HG03342 (cell line): ENCODE data around the gene AFTPH.
"Not testable (repeated sequence)": the region's sequence is repeated elsewhere in the genome, so short reads cannot be mapped to it uniquely, and the experiment has no call there.

Experiments used
- ATAC-seq: cut with Tn5 transposase; IDR thresholded peaks from one replicate; pipeline ENCODE4 v1.9.1; 2021; ENCODE audit warnings: mild to moderate bottlenecking, moderate library complexity; ENCODE audit not compliant: unreplicated experiment

Gene AFTPH

GRCh38 chr2:64492821-64493220 lies 31.3 kb upstream of the AFTPH start:
- ATAC-seq: no peak

DNA sequence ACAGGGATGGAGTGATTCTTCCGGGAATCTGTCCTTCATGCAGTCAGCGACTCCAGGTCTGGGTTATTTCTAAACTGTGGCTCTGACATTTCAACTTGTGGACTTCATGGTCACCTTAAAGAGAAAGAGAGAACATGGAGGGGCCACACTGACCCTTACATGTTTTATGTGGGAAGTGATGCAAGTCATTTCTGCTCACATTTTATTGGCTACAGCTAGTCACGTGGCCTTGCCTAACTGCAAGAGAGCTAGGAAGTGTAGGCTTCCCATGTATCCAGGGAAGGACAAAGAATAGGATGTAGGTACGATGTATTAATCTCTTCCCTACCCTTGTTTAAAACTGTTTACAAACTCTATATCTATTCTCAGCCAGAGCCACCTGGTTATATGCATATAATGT lies 30.3 kb upstream of the AFTPH start:
- no peak for ATAC-seq

GRCh38 chr2:64498438-64498837 lies 25.7 kb upstream of the AFTPH start:
- ATAC-seq: no peak

GRCh38 chr2:64500549-64500948 lies 23.6 kb upstream of the AFTPH start:
- ATAC-seq: no peak

DNA sequence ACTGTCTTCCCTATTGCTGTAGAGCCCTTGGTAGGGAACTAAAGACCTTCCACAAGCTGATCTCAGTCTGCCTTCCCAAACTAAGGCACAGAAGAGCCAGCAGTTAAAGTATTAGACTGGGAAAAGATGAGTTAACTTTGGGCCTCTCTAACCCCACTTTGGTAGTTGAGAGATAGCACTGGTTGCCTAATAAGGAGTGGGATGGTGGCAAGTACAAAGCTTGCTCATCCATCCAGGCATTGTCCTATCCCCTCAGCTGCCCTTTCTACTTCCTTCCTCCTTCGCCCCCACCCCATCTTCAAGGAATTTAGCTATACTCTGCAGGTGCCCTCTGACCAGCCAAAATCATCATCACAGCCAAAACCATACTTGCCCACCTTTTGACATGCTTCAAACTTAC lies 22.2 kb upstream of the AFTPH start:
- ATAC-seq: no peak

DNA sequence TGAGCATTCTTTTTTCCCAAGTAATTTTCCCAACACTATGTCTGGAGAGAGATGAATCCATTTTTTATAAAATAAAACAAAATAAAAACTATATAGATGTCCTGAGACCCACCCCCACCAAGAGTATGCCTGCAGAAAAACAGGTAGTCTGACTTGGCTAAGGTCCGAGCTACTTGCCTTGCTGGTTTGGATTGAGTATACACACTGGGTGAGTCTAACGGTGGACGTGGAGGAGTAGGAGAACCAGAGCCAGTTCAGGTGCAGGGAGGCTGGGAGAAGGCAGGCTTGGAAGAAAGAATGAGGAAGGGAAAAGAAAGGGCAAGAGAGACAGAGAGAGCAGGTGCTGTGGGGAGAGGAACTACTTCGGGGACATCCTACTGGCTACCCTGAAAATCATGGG lies 21.3 kb upstream of the AFTPH start:
- ATAC-seq: no peak

- ATAC-seq: no peak
These were observed 19.1 kb upstream of the AFTPH start for GRCh38 chr2:64504774-64505720.

DNA sequence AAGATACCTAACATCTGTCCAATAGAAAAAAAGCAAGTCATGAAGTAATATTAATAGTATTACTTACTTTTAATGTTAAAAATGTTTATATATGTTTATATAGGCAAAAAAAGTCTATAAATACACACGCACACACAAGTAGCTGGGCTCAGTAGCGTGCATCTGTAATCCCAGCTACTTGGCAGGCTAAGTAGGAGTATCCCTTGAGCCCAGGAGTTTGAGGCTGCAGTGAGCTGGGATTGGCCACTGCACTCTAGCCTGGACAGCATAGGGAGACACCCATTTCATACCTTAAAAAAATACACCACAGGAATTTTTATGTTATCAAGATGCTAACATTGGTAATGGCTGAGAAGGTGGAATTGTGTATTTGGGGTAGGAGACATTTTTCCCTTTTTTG lies 17.4 kb upstream of the AFTPH start:
- no peak for ATAC-seq

GRCh38 chr2:64514008-64514407 lies 10.1 kb upstream of the AFTPH start:
- ATAC-seq: no peak

- ATAC-seq: no peak
These were observed 9.0 kb upstream of the AFTPH start for GRCh38 chr2:64515086-64515485.

DNA sequence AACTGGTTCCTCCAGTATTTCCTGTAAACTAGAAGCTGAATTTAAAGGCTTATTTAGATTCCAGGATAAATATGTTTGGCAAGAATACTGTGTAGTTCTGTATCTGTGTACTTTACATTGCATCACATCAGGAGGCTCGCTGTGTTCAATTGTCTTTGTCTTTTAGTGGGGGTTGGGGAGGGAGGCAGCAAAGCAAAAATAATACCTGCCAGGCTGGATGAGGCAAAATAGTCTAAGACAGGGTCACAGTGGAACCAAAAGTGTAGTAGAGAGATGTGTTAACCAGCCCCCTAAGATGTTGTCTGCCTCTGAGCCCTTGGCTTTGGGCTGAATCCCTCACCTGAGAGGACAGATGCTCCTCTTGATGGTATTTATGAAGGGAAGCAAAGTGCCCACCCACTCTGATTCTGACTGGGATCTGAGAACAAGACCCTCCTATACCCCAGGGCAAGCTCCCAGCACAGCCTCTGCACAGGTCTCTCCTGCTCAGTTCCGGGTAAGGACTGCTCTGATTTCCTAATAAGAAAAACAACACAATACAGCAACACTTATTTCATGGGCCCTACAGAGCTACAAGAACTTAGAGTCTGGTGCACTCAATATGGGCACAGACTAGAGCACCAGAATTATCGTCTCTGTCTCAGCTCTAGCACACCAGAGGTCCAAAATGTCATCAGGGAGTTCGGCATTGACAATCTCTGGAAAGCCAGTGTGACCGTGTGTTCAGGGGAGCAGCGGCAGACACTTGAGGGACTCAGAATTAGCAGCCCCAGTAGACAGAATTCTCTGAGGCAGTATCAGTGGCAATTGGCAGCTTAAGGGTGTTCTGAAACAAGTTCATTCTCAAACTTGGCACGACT lies 7.2 kb upstream of the AFTPH start:
- ATAC-seq: no peak

DNA sequence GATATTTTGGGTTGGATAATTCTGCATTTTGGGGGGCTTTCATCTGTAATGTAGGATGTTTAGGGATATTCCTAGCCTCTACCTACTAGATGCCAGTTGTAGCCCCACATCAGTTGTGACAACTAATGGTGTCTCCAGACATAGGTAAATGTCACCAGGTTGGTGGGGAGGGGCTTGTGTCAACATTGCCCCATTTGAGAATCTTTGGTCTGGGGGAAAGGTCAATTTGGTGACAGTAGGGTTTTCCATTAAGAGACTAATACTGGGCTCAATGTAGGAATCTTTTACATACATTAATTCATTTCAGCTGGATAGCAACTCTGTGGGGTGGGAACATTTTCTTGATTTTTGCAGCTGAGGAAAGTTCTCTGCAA lies 6.6 kb upstream of the AFTPH start:
- no peak for ATAC-seq

DNA sequence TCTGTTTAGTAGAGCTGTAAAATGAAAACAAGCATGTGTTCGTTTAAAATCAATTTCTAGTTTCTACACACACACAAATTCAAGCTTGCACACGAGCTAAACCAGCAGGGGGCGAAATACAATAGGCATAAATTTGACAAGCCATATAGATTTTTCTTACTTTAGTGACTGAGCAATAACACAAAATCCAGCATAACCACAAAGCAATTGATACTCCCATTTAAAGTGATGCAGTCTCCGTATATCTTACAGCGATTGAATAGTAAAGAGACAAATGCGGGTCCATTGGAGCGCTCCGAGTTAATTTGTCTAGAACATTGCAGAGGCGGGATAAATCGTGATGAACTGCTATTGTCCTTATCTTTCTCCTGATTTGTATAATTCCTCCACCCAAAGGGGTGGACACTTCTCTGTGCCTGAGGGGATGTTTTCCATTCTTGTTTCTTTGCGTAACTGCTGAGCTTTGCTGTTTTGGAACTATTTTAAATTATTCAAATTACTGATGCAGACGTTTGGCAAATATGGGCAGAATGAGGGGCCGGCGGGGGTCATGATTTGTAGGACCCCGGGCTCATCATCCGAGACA lies 1.2 kb upstream of the AFTPH start:
- no peak for ATAC-seq

- peak; percentile 16 for ATAC-seq
These were observed 632 bp downstream of the AFTPH start for GRCh38 chr2:64524604-64525316.

GRCh38 chr2:64525317-64525613 lies 1.1 kb downstream of the AFTPH start:
- no peak for ATAC-seq

DNA sequence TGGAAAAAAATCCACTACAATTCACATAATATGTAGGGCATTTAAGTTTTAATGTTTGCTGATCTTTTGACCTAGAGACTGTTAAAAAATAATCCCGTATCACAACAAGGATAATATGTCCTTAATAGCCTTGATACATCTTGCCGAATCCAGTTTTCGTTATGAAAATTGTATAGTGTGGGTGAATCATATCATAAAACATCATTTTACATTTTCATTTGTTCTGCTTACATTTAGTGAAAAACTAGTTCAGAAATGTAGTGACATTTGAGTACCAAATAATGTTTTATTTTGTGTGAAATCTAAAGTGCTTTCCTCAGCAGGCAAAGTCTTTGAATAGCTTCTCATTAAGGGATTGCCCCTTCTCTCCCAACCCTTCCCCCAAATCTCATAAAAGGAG lies 1.9 kb downstream of the AFTPH start:
- no peak for ATAC-seq

DNA sequence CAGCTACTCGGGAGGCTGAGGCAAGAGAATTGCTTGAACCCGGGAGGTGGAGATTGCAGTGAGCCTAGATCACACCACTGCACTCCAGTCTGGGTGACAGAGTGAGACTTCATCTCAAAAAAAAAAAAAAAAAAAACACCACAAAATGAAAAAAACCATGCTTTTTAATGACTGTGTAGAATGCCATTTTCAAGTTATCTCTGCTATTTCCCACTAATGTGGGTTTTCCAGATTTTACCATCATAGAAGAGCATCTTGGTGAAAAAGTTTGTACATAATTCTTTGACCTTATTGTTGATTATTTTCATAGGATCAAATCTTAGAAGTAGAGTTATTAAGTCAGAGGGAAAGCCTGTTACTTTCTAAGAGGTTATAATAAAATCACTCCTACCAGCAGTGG lies 6.8 kb downstream of the AFTPH start:
- ATAC-seq: not testable (repeated sequence)

GRCh38 chr2:64532030-64532429 lies 7.9 kb downstream of the AFTPH start:
- no peak for ATAC-seq

GRCh38 chr2:64533882-64534281 lies 9.8 kb downstream of the AFTPH start:
- no peak for ATAC-seq

- ATAC-seq: no peak
These were observed 10.2 kb downstream of the AFTPH start for GRCh38 chr2:64534363-64534762.

DNA sequence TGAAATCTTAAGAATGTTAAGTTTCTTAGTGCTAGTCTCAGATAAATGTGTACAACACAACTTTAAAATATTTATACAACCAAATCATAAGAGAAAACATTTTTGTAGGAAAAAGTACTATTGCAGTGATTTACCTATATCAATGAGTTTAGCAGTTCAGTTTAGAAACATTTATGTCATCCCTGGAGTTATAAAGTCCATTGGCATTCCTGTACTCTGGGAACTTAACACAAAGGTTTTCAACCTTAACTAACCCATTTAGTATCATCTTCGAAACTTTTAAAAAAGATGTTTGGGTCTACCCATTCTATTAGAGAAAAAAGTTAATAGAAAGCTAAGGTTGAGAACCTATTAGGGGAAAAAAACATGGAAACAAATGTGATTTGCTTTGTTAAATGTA lies 10.9 kb downstream of the AFTPH start:
- ATAC-seq: no peak
